GM23338 (cell line): ENCODE measurements around the gene IFNL3.

ENCODE experiments used
- CREB1 ChIP-seq: fragments of 250-450 bp; sonication (Bioruptor Pico); IDR thresholded peaks from 2 replicates; pipeline ENCODE4 v1.5.0; 2020; ENCODE audit warnings: low read depth, mild to moderate bottlenecking, moderate library complexity
- EZH2 ChIP-seq: fragments of 200-600 bp; sonication (generic); IDR thresholded peaks from one replicate; pipeline ENCODE4 v1.8.0; 2017; ENCODE audit warnings: antibody characterized with exemption, mild to moderate bottlenecking, low read depth; ENCODE audit not compliant: unreplicated experiment
- EZH2phosphoT487 ChIP-seq: fragments of 200-600 bp; sonication (generic); IDR thresholded peaks from one replicate; pipeline ENCODE4 v1.8.1; 2018; ENCODE audit warnings: antibody characterized with exemption; ENCODE audit not compliant: unreplicated experiment
- POLR2AphosphoS5 ChIP-seq: IDR thresholded peaks from 2 replicates; pipeline ENCODE4 v1.6.1; 2016; ENCODE audit warnings: antibody characterized with exemption, low read depth

- no peak for TF ChIP-seq POLR2AphosphoS5
- TF ChIP-seq EZH2phosphoT487, result no peak
- TF ChIP-seq CREB1 (CRISPR knock-in tag), result no peak
- no peak for TF ChIP-seq EZH2
Observed at GRCh38 chr19:39276740-39277139, 31.9 kb upstream of the IFNL3 start.
